Activated CD4-positive, alpha-beta T cell treated with anti-CD3 and anti-CD28 coated beads, Interleukin-2, amount 50 U/mL, for 16 hours (primary cell): ENCODE measurements around the gene DOCK2.

Experiments
- DNase-seq: peaks from one replicate; pipeline ENCODE4 v3.0.0-alpha.2; 2020

Gene DOCK2

DNA sequence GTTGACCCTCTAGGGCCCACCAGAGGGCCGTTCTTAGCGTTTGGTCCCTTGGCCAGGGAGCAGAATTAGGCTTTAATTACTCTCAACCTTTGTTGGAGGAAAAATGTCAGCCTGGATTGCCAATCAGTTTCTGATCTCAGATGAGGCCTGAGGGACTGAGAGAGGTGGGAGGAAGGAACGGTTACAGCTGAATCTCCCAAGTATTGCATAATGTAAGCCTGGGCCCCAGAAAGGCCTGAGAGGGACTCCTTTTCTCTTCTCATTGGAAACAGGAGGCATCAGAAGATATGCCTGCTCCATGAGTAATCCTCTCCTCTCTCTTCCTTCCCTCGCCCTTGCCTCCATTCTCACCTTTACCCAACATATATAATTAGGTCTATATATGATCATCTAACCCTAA, 237.5 kb downstream of the DOCK2 start:
- no peak for DNase-seq

DNA sequence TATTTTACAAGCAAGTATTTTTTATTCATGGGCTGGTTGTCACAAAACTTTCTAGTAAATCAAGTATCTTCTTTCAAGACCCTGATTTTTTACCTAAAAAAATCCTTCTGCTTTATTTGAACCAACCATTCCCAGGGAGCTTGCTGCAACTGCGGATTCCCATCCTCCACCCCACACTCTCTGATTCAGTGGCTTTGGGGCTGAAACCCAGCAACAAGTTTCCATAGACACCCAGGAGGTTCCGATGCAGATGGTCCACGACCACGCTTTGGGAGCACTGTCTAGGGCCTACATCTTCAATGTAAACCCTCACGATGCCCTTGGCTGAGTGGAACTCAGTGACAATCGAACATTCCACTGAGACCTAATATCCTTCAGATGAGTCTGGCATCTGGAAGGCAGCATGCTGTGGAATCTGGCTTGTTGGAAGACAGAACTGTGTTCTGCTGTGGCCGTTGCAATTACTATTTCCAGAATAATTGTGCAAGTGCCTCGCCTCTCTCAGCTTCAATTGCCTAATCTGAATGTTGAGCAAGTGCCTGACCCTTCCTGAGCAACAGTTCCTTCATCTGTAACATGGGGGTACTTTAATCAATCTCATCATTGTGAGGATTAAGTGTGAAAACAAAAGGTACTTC, 238.1 kb downstream of the DOCK2 start:
- no peak for DNase-seq

DNA sequence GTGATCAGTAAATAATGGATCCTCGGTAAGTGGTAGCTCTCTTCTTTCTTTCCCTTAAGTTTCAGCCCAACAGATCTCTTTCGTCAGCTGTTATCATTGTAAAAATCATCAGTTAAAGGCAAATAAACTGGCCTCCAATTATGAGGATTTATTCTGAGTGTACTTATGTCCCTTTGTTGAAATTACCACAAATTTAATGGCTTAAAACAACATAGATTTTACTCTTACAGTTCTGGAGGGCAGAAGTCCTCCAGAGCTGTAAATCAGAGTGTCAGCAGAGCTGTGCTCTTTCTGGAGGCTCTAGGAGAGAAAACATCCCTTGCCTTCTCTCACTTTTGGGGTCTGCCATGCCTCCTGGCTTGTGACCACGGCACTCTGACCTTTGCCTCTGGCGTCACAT, 238.7 kb downstream of the DOCK2 start:
- DNase-seq, result no peak

DNA sequence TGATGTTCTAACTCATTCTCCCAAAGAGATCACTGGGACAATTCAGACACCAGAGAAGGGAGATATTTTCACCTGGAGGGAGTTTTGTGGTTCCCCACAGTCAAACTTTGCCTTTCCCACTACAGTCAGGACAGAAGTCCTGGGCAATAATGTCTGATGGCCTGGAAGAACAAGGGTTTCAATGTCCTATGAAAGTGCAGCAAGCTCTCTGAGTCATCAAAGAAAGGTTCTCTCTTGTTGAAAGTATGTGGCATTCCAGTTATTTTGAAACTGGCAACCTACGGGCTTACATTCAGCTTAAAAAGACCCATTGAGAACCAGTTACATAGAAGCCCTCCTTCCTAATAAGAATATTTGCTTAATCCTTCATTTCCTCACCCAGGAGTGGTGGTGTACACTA, 239.3 kb downstream of the DOCK2 start:
- no peak for DNase-seq

DNA sequence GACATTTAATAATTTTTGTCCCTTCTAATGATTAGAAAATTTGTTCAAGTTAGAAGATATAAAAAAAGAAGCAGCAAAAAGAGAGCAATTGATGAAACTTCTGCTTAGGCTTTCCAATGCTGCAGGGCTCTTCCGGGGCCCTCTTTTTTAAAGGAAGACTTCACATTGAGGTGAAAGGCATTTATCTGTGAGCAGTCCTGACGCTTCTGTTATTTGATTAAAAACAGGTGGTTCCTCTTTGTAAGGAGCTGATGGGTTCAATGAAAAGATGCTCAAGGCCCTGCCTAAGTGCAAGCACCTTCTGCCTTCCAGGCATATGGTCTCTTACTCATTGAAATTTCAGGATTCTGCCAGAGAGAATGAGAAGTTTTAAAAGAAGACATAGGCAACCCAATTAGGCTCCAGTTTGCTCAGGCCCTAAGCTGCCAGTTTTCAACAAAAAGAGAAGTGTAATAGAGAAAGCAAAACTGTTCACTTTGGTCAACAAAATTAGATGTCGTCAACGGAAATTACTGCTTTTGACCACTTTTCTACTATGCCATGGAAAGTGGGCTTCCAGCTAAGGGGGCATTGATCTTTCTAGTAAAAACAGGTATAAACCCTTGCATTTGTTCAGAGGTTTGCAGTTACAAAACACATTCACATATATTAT, 243.1 kb downstream of the DOCK2 start:
- DNase-seq, result no peak

DNA sequence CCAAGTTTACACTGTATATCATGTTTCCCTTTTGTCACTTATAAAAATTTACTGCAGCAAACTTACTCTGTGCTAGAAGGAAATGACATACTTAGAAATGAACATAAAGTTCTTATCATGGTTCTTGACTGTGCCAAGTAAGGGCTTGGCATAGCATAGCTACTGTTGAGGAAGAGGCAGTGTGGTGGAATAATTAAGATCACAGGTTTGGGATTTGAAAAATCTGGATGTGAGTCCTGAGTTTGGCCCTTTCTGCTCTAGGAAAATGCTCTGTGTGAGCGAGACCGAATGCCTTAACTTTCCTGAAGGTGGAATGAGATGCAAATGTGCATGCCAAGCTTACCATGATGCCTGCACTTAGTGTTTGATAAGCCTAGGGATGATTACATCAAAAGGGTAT, 243.7 kb downstream of the DOCK2 start:
- no peak for DNase-seq

DNA sequence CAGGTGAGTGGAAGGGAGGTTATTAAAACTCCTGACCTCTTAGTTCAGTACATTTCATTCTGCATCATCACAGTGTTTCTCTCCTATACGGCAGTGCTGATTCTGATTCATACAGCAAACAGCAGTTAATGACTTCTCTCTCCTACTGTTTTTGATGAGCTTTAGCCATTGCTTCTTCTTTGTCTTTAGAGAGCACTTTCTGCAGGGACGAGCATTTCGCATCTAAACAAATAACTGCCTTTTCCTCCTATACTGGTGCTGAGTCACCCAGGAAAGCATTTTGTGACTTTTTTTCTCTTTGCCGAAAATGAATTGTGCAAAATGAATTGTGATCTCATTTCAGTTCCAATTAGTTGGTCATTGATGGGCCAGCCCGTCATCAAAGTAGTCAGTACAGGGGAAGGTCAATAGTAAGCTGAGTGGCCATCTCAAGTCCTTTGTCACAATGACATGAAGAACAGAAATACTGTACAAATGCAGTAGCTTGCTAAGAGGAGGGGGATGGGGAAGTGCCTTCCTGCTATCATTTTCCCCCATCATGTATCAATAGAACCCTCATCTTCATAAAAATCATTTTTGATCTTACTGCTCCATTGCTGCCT, 244.7 kb downstream of the DOCK2 start:
- no peak for DNase-seq

DNA sequence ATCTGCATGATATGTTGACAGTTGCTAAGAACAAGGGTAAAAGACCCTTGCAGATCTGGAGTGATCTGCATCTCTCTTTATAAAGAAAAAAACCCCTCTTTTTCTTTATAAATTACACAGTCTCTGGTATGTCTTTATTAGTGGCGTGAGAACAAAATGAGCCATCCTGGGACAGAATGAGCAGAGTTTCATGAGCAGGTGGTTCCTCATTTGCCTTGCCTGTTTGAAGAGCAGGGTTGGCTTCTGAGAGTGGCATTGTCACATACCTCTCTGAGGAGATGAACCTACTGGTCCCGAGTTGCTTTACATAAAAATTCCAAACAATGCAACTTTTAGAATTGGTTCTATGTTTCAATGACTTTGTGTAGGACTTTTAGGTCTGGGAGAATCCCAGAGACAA, 249.0 kb downstream of the DOCK2 start:
- no peak for DNase-seq

DNA sequence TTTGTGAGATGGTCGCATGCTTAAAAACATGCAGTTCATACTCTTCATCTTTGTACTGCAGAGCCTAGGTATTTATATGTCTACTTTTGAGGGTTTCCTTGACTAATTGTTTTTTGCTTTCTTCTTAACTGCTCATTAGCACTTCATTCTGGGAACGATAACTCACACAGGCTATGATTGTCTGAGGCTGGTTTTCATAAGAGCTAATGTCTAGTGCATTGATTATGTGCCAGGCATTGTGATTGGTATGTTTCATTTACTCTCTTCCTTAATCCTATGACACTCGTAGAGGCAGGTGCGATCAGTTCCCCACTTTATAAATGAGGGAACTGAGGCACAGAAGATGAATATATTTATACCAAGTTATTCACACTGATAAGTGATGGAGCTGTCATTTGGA, 249.6 kb downstream of the DOCK2 start:
- no peak for DNase-seq

DNA sequence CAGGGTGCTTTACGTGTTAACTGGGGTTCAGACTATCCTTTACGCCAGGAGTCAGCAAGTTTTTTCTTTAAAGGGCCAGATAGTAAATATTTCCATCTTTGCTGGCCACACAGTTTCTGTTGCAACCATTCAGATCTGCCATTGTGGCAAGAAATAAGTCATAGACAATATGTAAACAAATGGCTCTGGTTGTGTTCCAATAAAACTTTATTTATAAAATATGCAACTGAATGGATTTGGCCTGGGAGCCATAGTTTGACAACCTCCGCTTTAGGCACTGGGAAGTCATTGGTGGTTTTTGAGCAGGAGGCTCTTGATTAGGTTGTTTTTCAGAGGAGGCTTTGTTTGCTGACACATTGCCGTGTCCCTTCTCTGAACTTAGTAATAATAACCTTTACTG, 252.5 kb downstream of the DOCK2 start:
- DNase-seq, result no peak

DNA sequence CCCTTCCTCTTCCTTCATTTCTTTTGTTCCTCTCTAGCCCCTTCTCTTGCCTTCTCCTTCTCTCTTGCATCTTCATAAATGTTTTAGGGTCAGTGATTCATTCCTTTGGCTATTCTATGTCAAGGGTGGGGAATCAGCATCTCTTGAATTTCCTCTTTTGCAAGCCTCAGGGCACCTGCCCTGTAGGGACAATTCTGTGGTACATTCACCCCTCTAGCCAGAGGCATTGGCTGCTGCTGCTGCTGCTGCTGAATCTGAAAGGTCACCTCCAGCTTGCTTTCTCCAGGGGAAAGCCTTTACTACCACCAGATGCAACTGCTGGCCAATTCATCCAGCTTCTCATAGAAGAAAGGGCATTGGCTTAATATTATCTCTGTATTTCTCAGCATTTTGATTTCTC, 255.9 kb downstream of the DOCK2 start:
- DNase-seq, result no peak

DNA sequence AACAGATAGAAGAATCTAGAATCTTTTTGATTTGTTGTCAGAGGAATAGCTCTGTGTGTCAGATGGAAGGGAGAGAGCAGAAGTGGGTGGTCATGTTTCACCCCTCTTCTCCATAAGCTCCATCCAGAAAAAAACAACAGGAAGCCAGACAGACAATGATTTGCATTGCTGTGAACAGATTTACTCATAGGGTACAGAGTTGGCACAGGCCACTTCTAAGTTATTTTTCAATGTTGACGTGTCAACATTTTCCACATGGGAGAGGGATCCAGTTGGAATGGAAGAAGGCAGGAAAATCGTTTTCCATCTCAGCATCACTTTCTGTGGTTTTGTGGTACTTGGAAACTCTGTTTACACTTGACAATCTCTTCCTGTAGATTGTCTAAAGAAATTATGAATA, 256.5 kb downstream of the DOCK2 start:
- DNase-seq, result no peak

DNA sequence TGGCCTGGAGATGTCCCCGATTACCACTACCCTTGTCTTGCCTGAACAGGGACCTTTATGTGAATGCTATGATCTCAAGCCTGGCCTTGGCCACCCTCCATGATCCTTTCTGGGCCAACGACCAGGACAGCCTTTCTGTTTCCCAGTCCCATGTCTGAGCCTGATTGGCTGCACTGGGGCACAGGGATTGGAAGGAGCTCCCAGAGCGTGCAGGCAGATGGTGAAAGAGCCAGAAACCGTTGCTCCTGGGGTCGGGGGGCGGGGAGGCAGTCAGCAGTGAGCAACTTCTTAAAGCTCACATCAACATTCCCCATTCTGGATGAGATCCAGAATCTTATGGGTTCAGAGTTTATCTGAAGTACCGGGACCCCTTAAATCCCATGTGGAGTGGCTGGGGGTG, 258.9 kb downstream of the DOCK2 start:
- DNase-seq, result no peak

DNA sequence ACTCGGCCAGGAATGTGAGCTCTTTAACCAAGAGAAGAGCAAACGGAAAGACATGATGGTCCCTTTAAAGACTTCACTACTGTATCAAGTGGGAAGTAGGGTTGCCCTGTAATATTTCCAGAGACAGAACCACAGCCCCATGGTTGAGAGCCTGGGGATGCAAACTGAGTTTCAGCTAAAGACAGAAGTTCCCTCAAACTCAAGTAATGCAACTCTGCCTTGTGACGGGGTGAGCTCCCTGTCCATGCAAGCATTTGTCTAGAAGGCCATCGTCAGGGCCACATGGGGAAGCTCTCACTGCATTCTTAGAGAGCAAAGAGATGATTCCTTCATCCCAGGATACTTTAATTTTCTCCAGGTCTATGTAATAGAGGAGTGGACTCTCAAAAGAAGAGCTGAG, 260.4 kb downstream of the DOCK2 start:
- DNase-seq, result no peak

DNA sequence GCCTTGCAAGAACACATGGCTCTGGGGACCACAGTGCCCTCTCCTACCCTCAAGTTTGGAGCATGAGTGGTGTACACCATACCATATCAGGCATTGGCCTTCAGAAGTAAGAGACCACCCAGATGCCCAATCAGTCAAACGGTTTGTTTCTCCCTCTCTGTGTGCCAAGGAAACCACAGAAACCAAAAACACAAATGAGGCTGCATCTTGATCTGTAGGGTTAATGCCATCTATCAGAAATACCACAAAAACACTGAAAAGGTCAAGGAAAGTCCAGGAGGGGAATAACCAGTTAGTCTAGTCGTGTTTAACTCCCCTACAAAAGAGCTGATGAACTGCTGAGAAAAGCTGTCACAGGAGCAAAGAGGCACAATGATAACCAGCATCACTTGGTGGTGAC, 264.8 kb downstream of the DOCK2 start:
- no peak for DNase-seq

DNA sequence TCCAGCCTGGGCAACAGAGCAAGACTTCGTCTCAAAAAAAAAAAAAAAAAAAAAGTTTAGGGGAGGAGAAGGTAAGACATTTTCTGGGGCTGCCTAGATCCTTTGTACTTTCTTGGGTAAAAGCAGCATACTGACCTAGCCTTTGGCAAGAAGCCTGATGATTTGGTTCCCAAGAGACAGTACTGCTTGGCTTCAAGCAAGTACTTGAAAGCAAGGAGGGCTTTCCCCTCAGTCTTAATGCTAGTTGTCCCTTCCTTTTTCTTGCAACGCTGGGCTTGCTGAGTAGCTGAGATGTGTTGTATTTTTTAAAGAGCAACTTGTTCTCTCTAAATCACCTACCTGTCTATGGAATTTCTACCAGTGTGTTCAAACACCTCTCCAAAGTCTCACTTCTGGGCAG, 267.0 kb downstream of the DOCK2 start:
- no peak for DNase-seq

DNA sequence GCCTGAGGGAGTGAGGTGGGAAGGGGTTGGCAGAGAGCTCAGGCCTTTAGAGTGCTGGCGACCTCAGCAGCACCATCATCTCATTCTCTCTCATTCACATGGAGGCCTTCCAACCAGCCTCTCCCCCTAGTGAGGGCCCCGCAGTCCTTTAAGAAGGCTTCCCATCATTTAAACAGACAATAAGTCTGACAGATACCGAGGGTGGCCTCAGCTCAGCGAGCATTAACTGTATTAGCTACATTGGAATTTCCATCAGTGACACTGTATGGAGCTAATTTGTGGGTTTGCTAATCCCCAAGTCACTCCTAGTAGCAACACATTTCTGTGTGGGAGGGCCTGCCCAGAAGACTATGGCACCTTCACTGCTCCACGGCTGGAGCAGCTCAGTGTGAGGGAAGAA, 267.4 kb downstream of the DOCK2 start:
- DNase-seq, result no peak

DNA sequence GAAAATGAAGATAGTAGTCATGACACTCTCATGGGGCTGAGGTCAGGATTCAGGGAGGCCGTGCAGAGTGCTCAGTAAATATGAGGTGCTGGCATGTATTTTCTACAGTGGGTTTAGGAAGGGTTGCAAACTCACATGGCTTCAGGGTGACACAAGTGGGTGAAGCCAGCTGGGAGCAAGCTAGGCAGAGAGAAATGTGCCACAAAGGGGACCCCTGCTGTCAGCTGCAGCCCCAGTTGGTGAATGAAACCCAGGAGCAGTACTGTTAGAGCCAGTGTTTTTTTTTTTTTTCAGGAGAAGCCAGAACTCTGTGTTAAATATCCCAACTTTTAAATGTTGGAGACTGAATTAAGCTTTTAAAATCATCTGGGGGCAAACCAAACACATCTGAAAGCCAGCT, 267.9 kb downstream of the DOCK2 start:
- DNase-seq, result no peak

DNA sequence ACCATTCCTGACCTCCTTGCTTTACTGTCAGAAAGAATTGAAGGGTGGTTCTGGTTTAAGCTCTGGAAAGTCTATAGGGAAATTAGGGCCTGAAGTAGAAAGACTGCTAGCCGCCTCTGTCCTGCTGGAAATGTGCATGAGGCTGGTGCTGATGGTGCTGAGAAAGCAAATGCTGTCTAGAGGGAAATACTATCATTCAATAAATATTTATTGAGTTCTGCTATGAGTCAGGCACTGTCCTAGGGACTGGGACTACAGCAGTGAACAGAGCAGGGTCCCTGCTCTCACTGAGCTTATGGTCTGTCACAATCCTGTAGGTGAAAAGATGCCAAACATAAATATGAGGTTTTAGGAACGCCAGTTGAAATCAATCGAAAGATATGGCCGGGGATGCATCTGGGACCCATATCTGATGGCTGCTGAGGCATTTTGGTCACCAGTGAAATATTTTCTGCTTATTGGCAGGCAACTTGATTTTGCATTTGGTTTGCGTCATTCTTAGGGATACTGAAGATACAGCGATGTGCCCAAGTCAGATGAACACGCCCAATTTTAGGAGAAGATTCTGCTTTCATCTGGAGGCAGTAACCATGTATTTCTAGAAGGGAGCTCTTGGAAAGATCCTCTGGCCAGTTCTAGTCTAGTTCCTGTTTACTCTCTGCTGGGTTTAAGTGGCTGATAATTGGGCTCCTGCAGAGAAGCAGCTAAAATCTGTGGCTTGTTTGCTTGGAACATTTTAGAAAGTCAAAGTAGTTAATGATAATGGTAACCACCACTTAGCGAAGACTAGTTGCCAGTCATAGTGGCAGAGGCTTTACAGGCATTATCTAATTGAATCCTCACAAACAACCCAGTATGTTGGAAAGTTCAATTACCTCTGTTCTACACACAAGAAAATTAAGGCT, 269.9 kb downstream of the DOCK2 start:
- DNase-seq, result no peak

DNA sequence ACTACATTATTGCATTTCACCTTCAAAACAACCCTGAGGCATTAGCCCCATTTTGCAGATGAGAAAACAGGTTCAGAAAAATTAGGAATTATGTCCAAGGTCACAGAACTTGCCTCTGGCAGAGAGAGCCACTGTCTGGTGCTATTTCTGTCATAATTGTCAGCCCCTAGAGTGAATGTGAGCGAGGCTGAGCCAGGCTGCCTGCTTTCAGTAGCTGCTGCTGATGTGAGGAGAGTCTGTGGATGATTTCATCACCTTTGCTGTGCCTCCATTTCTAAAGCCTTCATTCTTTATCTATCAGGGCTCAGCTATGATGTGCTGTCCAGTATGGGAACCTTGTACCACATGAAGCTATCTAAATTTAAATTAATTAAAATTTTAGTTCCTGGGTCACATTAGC, 271.8 kb downstream of the DOCK2 start:
- no peak for DNase-seq

DNA sequence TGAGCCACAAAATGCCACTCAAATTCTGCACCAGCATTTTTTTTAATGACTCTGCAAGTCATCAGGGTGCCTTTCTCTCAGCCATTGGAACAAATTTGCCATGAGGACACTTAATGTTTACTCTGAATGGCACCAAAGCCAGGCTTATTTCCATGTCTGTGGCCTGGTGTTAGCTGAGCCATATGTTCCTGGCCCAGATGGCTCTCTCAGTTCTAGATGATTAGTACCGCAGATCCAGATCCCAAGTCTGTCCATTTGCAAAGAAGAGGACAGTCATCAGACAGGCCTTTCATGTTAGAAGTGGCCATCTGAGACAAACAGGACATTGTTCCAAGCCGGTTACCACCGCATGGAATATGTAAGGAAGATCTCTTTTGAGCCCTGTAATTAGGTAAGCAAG, 272.9 kb downstream of the DOCK2 start:
- DNase-seq, result no peak

DNA sequence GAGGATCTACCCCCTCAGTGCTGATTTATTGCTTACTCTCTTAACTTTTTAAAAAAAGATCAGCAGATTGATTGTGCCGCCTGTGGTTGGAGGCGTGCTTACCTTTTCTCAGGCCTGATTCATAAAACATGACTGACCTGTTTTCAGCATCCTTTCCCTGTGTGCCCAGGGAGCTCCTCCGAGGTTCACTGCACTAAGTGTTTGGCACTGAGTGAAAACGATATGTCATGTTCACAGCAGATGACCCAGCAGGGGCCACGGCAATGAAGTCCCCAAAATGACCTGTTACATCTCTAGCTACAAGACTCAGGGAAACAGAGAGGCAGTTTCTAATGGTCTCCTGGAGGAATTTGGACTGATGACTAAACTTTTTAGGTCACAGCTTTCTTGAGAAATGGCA, 273.3 kb downstream of the DOCK2 start:
- DNase-seq, result no peak

DNA sequence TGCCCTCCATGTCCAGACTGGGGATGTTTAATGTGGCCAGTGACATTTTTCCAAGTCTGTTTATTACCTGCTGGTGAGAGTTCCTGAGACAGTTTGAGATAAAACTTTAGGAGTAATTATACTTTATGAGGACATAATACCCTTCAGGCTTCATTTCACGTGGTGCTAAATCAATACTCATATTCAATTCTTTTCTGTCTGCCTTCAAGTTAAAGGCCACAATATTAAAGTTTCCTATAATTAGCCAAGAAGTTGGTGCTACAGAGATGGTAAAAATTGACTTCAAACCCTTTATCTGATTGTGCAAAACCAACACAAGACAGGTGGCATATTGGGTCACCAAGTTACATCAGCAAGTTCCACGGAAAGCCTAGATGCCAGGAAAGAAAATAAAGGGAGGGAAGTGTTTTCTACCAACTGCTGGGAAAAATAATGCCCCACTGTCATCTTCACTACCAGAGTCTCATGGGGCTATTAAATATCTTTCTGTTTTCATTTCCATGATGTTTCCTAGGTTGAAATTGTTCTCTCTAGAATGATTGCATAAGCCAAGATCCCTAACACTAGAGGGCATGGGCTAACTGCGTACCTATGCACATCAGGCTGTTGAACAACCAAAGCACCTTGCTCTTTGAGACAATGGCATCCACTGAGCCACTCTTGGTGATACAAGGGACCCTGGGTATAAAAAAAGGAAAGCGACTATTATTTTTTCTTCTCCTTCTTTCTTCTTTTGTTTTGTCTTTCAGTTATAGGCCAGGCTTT, 274.6 kb downstream of the DOCK2 start:
- DNase-seq, result no peak
